HG03432 (cell line): ENCODE data around the gene STARD5.
"Not testable (repeated sequence)": the region's sequence is repeated elsewhere in the genome, so short reads cannot be mapped to it uniquely, and the experiment has no call there.

Experiments
- ATAC-seq: cut with Tn5 transposase; IDR thresholded peaks from one replicate; pipeline ENCODE4 v1.9.1; 2021; ENCODE audit warnings: mild to moderate bottlenecking, moderate library complexity; ENCODE audit not compliant: unreplicated experiment

The STARD5 gene, protein sequence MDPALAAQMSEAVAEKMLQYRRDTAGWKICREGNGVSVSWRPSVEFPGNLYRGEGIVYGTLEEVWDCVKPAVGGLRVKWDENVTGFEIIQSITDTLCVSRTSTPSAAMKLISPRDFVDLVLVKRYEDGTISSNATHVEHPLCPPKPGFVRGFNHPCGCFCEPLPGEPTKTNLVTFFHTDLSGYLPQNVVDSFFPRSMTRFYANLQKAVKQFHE

DNA sequence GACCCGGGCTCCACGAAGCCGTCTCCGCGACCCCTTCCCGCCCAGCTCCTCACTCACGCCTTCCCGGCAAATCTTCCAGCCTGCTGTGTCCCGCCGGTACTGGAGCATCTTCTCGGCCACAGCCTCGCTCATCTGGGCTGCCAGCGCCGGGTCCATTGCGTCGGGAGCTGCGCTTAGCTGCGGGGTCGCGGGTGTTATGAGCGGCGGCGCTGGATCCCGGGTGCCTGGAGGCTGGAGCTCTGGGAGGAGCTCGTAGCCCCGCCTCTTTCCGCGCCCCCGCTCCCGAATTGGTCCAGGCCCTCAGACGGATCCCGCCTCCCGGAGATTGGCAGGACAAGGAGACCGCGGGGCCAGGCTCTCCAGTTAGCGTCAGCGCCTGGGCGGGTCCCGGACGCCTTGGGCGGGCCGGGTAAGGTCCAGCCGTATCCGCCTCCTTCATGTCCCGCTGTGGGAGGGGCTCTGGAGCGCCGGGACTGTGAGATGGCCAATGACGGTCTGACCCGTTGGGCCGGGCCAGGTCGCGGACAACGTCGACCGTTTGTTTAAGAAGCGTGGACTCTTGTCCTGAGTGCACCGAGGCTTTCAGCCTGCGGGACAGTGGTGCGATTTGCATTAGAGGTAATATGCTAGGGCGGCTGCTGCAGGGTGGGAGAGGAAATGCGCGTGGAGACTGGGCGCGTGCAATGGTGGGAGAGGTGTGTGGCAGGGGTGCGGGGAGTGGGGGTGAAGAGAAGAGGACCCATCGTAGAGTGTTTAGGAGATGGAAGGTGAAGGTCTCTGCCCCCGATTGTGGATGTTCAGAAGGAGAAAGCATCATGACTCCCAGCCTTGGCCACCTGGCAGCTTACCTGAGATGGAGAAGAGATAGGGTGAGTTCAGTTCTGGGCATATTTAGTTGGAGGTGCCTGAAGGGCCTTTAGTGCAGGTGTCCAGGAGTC is at the start of gene STARD5:
STARD5 (minus strand) TSS at position 198 of the 938 bp plus-strand sequence; CDS start at position 156, 42 bp downstream.
- ATAC-seq: peak; percentile 100

GRCh38 chr15:81373176-81373575 is 49.2 kb upstream of the STARD5 start:
- ATAC-seq: no peak

DNA sequence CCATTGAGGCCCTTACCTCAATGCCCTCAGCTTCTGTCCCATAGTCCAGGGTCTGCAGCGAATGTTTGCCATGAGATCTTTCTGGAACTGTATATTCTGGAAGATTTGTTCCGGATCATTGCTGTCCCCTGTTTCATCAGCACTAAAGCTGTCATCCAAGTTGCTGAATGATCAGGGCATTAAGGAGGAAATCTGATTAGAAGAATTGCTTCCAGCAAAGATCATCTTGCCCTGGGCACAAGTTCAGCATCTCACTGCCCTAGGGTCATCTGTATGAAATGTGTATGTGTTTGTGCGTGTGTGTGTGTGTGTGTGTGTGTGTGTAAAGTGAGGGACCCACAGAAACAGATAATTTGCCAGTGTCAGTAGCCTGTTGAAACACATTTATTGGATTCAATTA is 48.6 kb upstream of the STARD5 start:
- ATAC-seq: no peak

- ATAC-seq: no peak
These were observed 40.0 kb upstream of the STARD5 start for GRCh38 chr15:81363718-81364500.

- ATAC-seq: no peak
These were observed 39.3 kb upstream of the STARD5 start for GRCh38 chr15:81363276-81363675.

DNA sequence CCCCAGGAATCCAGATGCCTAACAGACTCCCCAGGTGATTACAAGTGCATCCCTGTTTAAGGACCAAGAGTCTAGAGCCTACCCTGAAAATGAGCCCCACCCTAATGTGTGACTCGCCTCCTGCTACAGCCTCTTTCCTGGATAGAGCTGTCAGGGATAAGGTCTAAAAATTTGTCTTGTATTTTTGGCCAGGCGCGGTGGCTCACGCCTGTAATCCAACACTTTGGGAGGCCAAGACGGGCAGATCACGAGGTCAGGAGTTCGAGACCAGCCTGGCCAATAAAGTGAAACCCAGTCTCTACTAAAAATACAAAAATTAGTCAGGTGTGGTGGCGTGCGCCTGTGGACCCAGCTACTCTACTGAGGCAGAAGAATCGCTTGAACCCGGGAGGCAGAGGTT is 38.8 kb upstream of the STARD5 start:
- ATAC-seq: no peak

- ATAC-seq: no peak
These were observed 38.0 kb upstream of the STARD5 start for GRCh38 chr15:81361891-81362290.

DNA sequence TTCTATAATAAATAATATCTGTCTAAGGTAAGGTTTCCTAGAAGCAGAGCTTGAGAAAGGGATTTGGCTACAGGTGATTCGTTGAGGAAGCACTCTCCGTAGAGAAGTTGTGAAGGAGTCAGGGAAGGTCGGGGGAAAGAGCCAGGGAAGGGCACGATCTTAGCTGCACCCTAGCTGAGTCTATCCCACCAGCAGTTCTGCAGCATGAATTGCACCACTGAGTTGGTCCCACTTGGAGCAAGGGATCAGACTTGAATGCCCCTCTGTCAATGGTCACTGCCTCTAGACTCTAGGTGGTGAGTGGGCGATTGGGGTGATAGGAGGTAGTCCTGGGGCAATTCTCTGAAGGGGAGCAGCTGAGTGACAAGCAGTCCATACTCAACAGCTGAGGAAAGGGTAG is 36.5 kb upstream of the STARD5 start:
- ATAC-seq: no peak

GRCh38 chr15:81358248-81358647 is 34.3 kb upstream of the STARD5 start:
- ATAC-seq: no peak

DNA sequence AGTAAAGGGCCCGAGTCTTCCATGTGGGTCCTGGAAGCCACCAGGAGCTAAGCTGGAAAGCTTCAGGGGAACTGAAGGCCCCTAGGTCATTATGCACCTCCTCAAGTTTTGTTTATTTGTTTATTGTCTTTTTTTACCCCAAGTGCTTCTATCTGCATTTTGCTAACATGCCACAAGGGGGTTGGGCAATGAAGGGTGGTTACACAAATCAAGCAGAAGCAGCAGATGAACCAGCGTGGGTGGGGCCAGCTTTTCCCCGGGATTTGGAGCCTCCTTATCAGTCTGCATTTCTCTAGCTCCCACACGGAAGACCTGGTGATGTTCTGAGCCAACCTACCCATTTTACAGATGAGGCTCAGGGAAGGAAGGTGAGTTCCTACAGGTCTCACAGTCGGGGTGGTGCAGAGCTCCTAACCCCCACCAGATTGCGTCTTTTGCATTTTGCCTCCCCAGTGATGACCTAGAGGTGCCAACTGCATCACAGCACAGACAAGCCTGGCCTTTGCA is 33.3 kb upstream of the STARD5 start:
- ATAC-seq: no peak

DNA sequence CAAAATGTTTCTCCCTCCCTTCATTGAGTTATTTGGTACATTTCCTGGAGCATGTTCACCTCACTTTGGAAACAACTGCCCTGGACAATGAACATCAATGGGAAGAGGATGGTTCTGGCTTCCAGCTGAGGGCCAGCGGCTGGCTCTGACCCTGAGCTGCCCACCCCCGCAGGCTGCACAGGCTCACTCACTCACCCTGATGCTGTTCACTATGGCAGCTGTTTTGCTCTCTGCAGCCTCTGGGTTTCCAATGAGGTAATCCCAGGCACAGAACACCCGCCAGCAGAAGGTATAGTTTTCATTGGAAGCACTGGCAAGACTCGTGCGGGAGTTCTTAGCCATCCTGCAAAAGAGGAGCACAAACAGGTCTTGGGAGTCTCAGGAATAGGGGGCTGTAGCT is 32.3 kb upstream of the STARD5 start:
- no peak for ATAC-seq

GRCh38 chr15:81351651-81352050 is 27.7 kb upstream of the STARD5 start:
- no peak for ATAC-seq

GRCh38 chr15:81349271-81349670 is 25.3 kb upstream of the STARD5 start:
- no peak for ATAC-seq

DNA sequence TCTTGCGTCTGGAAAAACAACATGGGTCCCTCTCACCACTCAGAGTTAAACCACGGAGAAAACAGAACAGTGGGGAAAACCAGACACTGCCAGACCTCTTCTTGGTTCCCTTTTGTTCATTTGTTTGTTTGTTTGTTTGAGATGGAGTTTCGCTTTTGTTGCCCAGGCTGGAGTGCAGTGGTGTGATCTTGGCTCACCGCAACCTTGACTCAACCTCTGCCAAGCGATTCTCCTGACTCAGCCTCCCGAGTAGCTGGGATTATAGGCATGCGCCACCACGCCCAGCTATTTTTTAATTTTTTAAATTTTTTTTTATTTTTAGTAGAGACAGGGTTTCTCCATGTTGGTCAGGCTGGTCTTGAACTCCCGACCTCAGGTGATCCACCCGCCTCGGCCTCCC is 24.8 kb upstream of the STARD5 start:
- ATAC-seq: not testable (repeated sequence)

DNA sequence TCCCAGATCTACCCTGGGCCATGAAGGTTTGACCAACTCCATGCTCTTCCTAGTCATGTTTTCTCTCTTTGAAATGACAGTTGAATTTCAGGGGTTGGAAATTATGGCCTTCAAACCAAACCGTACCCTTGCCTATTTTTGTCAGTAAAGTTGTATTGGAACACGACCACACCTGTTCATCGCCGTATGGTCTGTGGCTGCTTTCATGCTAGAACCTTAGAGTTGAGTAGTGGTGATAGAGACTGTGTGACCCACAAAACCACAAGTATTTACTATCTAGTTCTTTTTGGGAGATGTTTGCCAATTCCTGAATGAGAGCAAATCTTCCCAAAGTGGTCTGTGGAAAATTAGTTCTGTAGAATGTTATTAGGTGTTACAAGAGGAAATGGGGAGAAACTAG is 24.0 kb upstream of the STARD5 start:
- ATAC-seq: no peak

- no peak for ATAC-seq
These were observed 22.7 kb upstream of the STARD5 start for GRCh38 chr15:81346611-81347010.

DNA sequence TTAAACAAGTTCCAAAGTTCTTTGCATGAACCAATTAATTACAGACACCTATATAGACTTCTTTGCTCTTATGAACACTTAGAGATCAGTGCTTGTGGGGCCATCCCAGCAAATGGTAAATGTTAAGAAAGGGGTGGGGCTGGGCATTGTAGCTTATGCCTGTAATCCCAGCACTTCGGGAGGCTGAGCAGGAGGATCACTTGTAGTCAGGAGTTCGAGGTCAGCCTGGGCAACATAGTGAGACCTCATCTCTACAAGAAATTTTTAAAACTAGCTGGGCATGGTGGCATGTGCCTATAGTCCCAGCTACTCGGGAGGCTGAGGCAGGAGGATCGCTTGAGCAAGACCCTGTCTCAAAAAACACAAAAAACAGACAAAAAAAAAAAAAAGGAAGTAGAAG is 19.4 kb upstream of the STARD5 start:
- ATAC-seq: no peak

DNA sequence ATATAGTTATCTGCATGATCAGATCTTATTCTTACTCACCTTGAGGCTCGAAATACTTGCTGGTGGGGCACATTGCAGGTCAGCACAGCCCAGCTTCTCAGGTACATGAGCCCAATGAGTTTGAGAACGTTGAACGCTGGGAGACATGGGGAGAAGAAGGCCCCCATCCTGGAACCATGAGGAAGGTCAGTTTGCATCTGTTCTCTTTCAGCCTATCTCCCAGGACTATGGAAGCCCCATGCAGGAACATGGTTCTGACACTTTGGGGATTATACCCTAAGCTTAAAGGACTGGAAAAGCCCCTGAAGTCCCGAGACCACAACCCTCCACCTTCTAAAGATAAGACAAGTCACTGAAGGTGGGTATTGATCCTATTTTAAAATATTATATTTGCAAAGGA is 17.4 kb upstream of the STARD5 start:
- no peak for ATAC-seq

- no peak for ATAC-seq
These were observed 15.9 kb upstream of the STARD5 start for GRCh38 chr15:81339851-81340250.

GRCh38 chr15:81339321-81339720 is 15.4 kb upstream of the STARD5 start:
- ATAC-seq: no peak
